ENCODE measurements around the gene FAS.
"Not testable (repeated sequence)": the region's sequence is repeated elsewhere in the genome, so short reads cannot be mapped to it uniquely, and the experiment has no call there.

FAS gene

DNA sequence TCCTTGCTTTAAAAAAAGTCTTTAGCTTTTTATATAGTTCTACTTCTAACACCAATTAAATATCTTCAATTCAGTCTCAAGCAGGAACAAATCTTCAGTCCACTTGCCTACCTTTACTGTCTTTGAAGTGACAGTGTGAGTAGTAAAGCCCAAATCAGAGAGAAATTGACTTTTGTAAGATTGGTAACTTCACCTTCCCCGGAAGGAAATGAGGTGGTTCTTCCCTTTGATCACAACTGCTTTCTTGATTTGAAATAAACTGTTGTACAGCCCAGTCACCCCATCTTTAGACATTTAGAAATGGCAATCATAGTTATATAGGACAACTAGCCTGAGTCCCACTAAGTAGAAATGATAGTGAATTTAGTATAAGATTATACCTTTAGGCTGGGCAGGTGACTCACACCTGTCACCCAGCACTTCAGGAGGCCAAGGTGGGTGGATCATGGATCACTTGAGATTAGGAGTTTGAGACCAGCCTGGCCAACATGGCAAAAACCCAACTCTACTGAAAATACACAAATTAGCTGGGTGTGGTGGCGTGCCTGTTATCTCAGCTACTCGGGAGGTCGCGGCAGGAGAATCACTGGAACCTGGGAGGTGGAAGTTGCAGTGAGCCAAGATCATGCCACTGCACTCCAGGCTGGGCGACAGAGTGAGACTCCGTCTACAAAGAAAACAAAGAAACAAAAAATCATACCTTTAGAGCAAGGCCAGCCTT, 4.7 kb downstream of the FAS start:
- DNase-seq = no peak

DNA sequence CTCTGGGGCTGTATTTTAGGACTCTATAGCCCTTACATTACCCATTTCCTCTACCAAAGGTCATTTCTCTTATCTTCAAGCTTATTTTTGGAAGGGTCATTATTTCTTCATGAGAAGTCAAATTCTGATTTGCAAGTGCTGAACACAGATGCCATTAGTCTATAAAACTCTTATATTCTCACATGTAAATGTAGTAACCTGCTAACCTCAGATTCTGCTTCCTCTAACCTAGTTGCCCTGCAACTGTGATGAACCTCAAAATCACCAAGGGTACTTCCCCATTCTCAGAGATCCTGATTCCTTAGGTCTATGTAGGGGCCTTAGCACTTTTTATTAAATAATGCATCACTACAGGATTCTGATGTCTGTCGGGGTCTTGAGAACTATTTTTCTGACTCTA, 6.3 kb downstream of the FAS start:
- no peak for DNase-seq

DNA sequence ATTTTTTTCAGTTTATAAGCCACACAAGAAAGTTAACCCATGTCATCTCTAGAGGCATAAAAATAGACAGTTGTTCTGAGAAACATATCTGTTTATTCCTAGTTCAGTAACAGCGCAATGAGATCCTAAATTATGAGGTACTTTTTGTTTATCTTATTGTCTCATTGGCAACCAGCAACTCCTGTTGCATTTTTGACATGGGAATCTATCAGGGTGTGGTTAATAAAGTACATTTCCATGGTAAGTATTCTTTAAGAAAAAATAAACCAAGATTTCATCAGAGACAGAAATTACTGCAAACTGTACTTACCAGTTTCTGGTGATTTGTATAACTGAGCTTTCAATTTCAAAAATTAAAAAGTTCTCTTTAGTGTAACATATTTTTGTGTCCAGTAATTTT, 9.0 kb downstream of the FAS start:
- no peak for DNase-seq

DNA sequence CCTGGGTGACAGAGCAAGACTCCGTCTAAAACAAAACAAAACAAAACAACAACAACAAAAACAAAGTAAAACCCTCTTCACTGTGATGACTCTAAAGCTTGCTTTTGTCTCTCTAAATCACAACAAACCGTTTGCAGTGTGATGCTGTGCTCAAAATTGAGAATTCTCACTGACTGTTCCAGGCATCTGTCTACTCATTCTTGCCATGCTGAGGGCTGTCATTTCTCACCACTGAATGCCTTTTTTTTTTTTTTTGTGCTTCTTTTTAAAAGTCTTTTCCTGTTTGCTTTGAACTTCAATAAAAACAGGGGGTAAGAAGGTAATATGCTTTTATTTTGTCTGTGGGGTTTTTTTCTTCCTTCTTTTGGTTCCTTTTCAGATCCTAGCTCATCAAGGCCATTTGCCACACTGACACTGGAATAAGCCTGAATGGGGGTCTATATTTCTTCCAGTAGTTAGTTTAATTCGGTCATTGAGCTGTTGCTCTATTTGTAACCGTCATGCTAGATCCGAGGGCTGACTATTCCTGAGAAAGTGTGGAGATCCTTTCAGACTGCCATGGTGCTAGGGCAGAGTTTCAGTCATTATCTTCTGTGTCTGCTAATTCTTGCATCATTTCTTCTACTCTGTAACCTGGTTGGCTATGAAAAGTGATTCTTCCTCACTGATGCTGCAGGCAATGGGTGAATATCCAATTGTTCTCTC, 10.6 kb downstream of the FAS start:
- DNase-seq = no peak

DNA sequence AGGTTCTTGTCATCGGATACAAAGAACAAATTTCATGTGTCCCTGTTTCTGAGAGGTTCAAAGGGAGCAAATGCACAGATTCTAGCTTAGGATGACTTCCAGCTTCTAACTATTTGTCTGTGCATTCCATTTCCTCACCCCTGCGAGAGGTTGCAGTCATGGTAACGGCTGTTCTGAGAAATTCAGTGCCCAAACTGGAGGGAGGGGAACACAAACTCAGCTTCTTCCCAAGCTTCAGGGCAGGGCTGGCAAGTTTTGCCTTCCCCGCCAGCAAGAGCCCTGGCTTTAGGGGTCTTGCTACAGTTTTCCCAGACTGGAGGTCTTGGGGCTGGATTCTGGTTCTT, 11.1 kb downstream of the FAS start:
- no peak for DNase-seq

DNA sequence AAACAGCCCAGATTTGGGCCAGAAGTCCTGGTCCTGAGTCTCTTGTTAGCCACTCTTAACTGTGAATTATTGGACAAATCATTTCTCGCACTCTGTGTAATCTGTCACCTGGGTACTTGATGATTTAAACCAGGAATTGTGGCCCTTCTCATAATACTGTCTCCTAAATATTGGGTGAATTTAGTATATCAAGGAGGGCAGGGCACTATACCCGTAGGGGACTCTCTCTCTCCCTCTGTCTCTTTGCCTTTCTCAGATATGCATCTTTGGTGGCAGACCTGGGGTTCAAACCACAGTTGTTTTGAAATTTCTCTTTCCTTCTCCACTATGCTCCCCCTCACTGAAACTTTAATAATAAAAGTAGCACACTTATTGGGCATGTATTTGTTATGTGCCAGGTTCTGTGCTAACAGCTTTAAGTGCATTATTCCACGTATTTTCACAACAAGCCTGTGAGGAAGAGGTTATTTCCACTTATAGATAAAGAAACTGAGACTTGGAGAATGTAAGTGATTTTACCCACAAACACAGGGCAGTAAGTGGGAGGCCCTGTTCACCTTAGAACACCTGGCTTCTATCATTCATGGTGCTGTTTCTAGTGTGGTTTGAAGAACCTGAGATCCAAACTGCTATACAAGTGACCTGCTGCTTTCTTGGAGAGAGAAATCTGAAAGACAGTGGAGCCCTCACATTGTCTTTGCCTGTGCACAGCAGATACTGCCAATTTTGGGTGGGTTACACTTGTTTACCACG, 11.8 kb downstream of the FAS start:
- no peak for DNase-seq

DNA sequence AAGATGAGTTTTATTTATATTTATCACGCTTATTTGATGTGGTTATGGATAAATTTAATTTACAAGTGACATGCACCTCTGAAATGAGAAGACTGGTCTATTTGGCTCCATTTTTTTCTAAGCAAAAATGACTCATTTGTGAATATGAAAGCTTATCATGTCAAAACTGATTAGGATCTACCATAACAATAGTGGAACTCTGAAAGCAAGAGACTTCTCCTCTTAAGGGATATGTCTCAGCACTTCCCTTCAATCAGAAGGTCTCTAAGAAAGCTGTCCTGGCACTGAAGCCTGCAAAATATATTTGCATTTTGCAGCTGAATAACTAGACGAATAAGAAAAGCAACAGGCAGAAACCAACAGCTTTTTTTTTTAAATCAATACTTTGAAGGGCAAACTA, 12.7 kb downstream of the FAS start:
- no peak for DNase-seq

DNA sequence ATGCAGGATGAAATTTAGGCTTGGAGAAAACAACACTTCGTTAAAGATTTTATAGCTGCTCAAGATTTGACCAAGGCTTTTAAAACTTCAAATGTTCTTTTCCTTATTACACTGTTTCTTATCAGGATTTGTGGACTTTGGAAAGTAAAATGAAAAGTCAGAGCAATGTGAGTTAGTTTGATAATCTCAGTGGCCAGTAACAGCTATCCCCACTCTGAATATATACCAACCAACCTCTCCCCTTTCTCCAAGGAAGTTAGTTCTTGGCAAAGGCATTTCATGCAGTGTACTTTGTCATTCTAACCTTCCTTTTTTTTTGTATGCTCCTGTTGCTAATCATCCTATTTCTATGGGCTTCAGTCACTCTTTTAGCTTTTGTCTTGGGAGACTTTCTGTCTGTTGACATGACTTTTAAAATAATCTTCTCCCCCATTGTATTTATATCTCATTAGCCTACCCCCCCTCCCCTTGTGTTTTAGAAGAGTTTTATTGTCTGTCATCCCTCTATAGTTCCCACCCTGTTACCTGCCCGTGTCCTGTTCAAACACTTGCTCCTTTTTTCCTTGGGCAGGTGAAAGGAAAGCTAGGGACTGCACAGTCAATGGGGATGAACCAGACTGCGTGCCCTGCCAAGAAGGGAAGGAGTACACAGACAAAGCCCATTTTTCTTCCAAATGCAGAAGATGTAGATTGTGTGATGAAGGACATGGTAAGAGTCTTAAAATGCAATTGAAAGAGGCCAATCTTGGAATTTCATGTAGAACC, 16.7 kb downstream of the FAS start:
- DNase-seq = no peak

DNA sequence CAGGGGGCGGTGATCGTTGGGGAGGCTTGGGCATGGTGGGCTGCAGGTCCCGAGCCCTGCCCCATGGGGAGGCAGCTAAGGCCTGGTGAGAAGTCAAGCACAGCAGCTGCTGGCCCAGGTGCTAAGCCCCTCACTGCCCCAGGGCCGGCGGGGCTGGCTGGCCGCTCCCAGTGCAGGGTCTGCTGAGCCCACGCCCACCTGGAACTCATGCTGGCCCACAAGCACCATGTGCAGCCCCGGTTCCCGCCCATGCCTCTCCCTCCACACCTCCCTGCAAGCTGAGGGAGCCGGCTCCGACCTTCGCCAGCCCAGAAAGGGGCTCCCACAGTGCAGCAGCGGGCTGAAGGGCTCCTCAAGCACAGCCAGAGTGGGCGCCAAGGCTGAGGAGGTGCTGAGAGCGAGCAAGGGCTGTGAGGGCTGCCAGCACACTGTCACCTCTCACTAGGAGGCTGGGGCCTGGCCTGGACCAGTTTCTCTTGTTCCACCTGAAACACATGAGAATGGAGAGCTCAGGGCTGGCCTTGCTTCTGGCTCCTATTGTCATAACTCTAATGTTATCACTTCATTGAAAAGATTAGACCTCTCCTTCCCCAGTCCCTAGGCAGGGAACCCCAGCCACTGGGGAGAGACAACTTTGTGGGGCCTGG, 28.2 kb downstream of the FAS start:
- not testable (repeated sequence) for DNase-seq

DNA sequence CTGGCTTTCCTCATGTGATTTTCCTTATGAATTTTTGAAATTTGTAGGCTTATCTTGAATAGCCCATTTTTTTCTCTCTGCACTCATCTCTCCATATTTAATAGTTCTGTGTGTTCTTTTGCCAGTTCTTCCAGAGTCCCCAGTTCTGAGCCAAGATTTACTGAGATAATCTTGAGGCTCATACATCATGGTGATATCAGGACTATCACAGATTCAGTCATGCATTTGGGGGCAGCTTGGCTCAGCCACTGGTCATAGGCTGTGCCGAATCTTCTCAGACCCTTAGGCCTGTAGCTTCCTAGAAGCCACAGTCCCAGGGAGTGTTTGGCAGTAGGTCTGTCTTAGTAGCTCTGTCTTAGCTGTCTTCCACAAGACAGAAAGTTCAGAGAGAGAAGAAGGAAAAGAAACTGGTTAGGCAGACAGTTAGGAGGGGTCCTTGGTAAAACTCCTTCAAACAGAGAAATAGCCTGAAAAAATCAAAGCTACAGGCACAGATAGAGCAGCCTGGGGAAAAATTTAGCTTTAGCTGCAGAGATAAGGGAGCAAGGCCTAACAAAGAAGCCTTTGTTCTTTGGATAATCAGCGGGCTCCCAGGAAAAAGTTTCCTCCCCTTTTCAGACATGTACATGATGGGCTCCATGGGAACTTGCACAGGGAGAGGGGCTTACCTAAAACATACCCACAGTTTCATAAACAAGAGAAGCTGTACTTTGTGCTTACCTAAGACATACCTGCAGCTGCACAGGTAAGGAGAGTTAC, 29.1 kb downstream of the FAS start:
- no peak for DNase-seq

DNA sequence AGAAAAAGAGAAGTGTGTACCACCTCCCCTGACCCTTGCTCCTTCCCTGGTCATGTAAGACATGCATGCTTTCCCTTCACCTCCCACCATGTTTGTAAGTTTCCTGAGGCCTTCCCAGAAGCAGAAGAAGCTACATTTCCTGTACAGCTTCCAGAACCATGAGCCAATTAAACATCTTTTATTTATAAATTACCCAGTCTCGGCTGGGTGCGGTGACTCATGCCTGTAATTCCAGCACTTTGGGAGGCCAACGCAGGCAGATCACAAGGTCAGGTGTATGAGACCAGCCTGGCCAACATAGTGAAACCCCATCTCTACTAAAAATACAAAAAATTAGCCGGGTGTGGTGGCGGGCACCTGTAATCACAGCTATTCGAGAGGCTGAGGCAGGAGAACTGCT, 30.9 kb downstream of the FAS start:
- not testable (repeated sequence) for DNase-seq

DNA sequence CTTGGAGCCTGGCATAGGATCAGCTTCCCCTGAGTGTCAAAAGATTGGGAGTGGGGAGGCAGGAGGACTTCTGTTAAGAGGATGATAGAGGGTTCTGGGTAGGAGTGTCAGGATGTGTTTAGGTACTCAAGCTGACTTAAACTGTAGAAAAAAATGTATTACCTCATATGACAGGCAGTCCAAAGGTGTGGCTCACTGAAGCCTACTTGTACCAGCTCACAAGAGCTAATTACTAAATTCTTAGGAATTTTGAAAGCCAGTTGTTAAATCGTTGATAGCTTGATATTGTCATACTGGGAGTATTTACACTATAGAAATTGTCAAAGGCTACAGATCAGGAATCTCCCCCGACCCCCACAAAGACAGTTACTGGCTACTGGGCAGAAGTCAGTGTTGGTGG, 32.1 kb downstream of the FAS start:
- DNase-seq = no peak

DNA sequence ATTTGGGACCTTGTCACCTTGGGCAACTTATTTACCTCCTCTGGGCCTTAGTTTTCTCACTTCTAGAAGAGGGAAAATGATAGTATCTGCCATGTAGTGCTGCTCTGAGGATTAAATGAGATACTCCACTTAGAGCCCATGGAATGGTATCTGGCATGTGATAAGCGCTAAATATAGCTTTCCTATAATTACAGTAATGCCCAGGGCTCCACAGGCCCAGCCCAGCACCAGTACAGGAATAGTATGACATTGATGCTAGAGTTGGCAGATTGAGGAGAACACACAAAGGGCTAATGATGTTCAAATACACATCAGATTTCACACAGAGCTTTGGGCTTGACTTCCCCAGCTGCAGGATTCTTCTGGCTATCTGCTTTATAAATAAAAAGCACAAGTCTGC, 34.9 kb downstream of the FAS start:
- no peak for DNase-seq

DNA sequence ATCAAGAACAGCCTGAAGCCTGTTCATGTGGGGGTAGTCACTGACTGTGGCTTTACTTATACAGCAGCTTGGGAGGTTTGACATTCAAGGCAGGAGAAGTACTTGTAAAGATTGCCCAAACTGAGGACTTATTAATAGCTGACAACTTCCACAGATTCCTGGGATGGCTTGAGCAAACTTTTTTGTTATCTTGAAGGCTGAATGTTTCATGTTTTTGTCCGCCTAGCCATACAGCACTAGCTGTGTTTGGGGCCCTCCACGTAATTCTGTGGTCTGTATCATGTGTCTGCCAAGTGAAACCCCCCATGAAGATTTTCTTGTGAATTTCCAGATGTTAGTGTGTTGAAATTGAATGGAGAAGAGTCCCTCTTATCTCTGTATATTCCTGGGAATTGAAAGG, 38.6 kb downstream of the FAS start:
- DNase-seq = no peak

DNA sequence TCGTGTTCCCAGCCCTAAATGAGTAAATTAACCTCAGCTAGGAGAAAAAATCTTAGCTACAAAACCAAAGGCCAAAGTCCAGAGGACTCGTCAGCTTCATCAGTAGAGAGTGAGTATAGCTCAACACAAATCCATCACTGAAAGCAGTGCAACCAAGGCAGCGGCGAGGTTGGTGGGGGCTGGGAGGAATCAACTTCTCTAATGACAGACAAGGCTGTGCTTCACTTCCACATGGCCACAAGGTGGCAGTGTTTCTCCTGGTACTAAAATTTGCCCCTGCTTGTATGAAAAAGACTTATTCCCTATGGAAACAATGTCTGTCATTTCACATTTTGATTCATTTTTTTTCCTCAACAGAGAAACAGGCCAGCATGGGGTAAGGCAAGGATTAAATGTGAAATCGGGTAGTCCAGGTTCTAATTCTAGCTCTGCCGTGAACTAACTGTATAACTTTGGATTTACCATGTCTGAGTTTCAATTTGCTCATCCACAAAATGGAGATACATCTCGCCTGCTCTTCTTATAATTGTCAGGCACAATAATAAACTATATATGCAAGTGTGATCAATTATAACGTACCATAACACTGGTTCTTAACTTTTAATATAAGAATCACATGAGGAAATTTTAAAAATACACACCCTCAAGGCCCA, 39.3 kb downstream of the FAS start:
- DNase-seq = peak; percentile 68

DNA sequence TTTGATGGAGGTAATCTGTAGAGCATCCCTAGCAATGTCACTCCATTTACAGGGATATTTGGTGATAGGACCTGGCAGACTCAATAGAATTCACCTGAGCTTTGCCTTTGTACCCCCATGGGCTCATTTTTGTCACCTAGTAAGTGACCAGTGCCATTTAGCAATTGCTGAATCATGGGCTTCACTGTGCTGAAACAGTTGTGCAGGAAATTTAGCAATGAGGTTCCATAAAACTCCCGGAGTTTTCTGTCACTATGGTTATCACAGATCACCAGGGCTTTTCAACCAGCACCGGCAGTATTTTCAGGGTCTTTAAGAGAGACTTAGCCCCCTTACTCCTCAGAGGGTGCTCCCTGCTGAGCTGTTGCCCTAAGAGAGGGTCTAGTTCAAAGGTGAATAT, 40.2 kb downstream of the FAS start:
- DNase-seq = no peak

DNA sequence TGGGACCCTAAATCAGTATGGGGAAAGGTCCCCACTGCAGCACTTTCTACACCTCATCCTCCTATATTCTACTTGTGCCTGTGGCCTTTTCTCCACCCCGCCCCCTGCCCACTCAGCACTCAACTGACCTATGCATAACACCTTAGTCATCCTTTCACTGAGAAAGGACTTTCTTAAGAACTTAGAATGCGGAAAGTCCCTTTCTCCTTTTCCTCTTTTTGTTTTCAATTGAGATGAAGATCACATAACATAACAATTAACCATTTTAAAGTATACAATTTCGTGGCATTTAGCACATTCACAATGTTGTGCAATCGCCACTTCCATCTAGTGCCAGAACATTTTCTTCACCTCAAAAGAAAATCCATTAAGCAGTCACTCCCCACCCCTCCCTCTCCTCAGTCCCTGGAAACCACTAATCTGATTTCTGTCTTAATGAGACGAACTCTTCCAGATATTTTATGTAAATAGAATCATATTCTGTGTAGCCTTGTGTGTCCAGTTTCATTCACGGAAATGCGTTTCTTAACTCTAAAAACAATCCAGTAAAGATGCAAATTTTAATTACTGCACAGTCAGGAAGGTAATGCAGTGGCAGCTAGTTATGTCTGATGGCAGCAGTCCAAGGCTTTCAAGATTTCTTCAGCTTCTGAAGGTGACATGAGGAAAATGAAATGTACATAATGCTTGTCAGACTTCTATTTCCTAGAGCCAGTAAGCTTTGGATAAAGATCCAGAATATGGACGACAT, 41.7 kb downstream of the FAS start:
- DNase-seq = peak; percentile 66

DNA sequence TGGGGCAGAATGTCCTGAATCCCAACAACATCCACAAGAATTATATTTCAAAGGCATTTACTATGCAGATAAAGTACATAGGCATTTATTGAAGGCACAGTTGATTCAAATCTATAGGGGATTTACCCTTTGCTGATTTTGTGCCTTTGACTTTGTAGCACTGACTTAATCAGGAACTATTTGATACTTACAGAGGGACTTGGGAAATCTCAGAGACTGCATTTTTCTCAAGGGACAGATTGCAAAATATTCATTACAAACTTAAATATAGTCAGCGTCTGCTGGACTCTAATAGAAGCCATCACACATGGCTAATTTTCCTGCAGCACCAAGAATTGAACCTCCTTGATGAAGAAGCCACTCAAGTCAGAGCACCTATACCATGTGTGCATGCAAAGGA, 44.9 kb downstream of the FAS start:
- DNase-seq = no peak

DNA sequence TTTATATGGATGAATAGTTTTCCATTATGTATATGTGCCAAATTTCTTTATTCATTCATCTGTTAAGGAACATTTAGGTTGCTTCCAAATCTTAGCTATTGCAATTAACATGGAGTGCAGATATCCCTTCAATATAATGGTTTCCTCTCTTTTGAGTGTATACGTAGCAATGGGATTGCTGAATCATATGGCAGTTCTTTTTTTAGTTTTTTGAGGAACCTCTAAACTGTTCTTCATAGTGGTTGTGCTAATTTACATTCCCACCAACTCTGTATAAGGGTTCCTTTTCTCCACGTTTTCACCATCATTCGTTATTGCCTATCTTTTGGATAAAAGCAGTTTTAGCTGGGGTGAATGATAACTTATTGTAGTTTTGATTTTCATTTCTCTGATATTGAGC, 46.5 kb downstream of the FAS start:
- no peak for DNase-seq

DNA sequence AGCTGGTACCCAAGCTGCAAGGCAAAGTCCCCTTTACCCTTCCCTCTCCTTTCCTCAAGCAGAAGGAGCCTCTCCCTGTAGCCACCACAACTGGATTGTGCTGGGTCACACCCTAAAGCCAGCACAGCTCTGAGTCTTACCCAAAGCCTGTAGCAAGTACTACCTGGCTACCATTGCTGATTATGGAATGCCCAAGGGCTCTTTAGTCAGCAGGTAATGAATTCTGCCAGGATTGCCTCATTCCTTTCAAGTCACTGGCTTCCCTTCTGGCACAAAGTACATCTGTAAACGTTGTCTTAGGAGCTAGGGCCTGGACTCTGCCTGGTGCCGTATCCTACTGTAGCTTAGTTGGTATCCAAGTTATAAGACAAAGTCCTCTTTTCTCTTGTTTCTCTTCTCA, 52.0 kb downstream of the FAS start:
- DNase-seq = no peak

DNA sequence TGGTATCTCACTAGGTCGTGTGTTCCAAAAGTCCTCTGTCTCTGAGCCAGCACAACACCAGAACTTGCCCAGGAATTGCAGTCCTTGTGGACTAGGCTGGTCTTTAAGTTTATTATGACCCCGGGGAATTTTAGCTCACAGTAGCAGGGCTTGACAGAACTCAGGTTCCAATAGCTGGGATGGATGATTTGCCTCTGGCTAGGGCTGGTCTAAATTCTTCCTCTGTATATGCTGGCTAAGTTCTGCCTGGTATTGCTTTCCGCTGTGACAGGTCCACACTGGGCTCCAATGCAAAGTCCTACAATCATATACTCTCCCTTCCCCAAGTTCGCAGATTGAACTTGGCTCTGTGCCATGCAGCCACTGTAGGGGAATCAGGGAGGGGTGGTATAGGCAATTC, 52.5 kb downstream of the FAS start:
- no peak for DNase-seq

All from stimulated activated CD4-positive, alpha-beta T cell treated with anti-CD3 and anti-CD28 coated beads, Interleukin-4, amount 100 ng/mL, for 1 hour (primary cell).